Measurements from ENCODE around the gene EFCAB13. TPM values are rescaled to one million over a fixed set of nuclear protein-coding genes. Genes with fewer than 3 reads are reported as not detected.

Gene EFCAB13
- total and polyA plus RNA-seq, 5 donors from 2014 or later = 2.3 to 8.3 (median 3.1) TPM

- Mint-ChIP-seq H3K9me3 (peaks cover 0 to 5% (median 0%) of the 10 kb centered on the region in 7 donors), H3K4me3 (no peak overlapping the region), H3K27ac (no peak overlapping the region), H3K4me1 (peaks cover 3 to 12% (median 6%) of the 10 kb centered on the region in 4 donors), H3K27me3 (peaks cover 38% of the 10 kb centered on the region), H3K36me3 (no peaks in the 10 kb centered on the region)
- H3K36me3 ChIP-seq (ENCODE audit: control insufficient read depth, insufficient read depth, low read length) = no peaks in the 10 kb centered on the region
- peak in 1 of 3 donors; percentile 8 for DNase-seq
- peaks cover 3% of the 10 kb centered on the region for H3K4me1 ChIP-seq (ENCODE audit: control insufficient read depth, insufficient read depth, low read length, poor library complexity, severe bottlenecking)
- H3K27ac ChIP-seq (ENCODE audit: insufficient read depth, low read length, poor library complexity, severe bottlenecking) = no peak overlapping the region
- no peak overlapping the region for H3K4me3 ChIP-seq (ENCODE audit: low read depth, low read length)
- ATAC-seq (ENCODE audit: low read depth in 2 of 2) = no peak
- H3K27me3 ChIP-seq (ENCODE audit: control insufficient read depth, insufficient read depth, low read length) = peaks cover 6% of the 10 kb centered on the region
- H3K9me3 ChIP-seq (ENCODE audit: control insufficient read depth in 2 of 2, low read length in 2 of 2) = no peaks in the 10 kb centered on the region
Observed at GRCh38 chr17:47318197-47318918, 5.4 kb upstream of the EFCAB13 start.

- H3K27ac ChIP-seq (ENCODE audit: insufficient read depth, low read length, poor library complexity, severe bottlenecking) = no peak overlapping the region
- peaks cover 6% of the 10 kb centered on the region for H3K27me3 ChIP-seq (ENCODE audit: control insufficient read depth, insufficient read depth, low read length)
- Mint-ChIP-seq H3K4me1 (peaks cover 7 to 21% (median 13%) of the 10 kb centered on the region in 4 donors), H3K36me3 (no peaks in the 10 kb centered on the region), H3K4me3 (peak overlapping the region in 3 of 4 donors; percentile 8 to 91 (median 53)), H3K27ac (no peak overlapping the region), H3K9me3 (peaks cover 0 to 5% (median 0%) of the 10 kb centered on the region in 7 donors), H3K27me3 (peaks cover 49% of the 10 kb centered on the region)
- no peak overlapping the region for H3K4me3 ChIP-seq (ENCODE audit: low read depth, low read length)
- peaks cover 15% of the 10 kb centered on the region for H3K4me1 ChIP-seq (ENCODE audit: control insufficient read depth, insufficient read depth, low read length, poor library complexity, severe bottlenecking)
- no peaks in the 10 kb centered on the region for H3K36me3 ChIP-seq (ENCODE audit: control insufficient read depth, insufficient read depth, low read length)
- no peaks in the 10 kb centered on the region for H3K9me3 ChIP-seq (ENCODE audit: control insufficient read depth in 2 of 2, low read length in 2 of 2)
- DNase-seq (no peak), ATAC-seq (ENCODE audit: low read depth in 2 of 2) (no peak)
Observed at GRCh38 chr17:47320879-47321502, 2.8 kb upstream of the EFCAB13 start.

GRCh38 chr17:47324224-47325020 lies 667 bp downstream of the EFCAB13 start:
- peak; percentile 58 to 64 for ATAC-seq (ENCODE audit: low read depth in 2 of 2)
- DNase-seq = peak; percentile 44 to 72 (median 62)
- Mint-ChIP-seq H3K4me3 (peak overlapping the region; percentile 91 to 99 (median 98)), H3K27me3 (peaks cover 50% of the 10 kb centered on the region), H3K27ac (peak overlapping the region; percentile 91 to 100 (median 98)), H3K4me1 (peaks cover 7 to 21% (median 14%) of the 10 kb centered on the region in 4 donors), H3K9me3 (peaks cover 0 to 5% (median 0%) of the 10 kb centered on the region in 7 donors), H3K36me3 (no peaks in the 10 kb centered on the region)
- no peaks in the 10 kb centered on the region for H3K36me3 ChIP-seq (ENCODE audit: control insufficient read depth, insufficient read depth, low read length)
- H3K27ac ChIP-seq (ENCODE audit: insufficient read depth, low read length, poor library complexity, severe bottlenecking) = peak overlapping the region; percentile 74
- H3K9me3 ChIP-seq (ENCODE audit: control insufficient read depth in 2 of 2, low read length in 2 of 2) = no peaks in the 10 kb centered on the region
- H3K4me1 ChIP-seq (ENCODE audit: control insufficient read depth, insufficient read depth, low read length, poor library complexity, severe bottlenecking) = peaks cover 15% of the 10 kb centered on the region
- H3K4me3 ChIP-seq (ENCODE audit: low read depth, low read length) = peak overlapping the region; percentile 93
- peaks cover 2% of the 10 kb centered on the region for H3K27me3 ChIP-seq (ENCODE audit: control insufficient read depth, insufficient read depth, low read length)

- H3K4me1 Mint-ChIP-seq = peaks cover 5 to 21% (median 14%) of the 10 kb centered on the region in 4 donors
- H3K4me3 ChIP-seq (ENCODE audit: low read depth, low read length) = no peak overlapping the region
- H3K27me3 Mint-ChIP-seq = peaks cover 45% of the 10 kb centered on the region
- no peaks in the 10 kb centered on the region for H3K36me3 Mint-ChIP-seq
- H3K9me3 ChIP-seq (ENCODE audit: control insufficient read depth in 2 of 2, low read length in 2 of 2) = no peaks in the 10 kb centered on the region
- peaks cover 15% of the 10 kb centered on the region for H3K4me1 ChIP-seq (ENCODE audit: control insufficient read depth, insufficient read depth, low read length, poor library complexity, severe bottlenecking)
- ATAC-seq (ENCODE audit: low read depth in 2 of 2) (no peak), DNase-seq (no peak)
- H3K36me3 ChIP-seq (ENCODE audit: control insufficient read depth, insufficient read depth, low read length) = no peaks in the 10 kb centered on the region
- peaks cover 0 to 5% (median 0%) of the 10 kb centered on the region in 7 donors for H3K9me3 Mint-ChIP-seq
- H3K27me3 ChIP-seq (ENCODE audit: control insufficient read depth, insufficient read depth, low read length) = peaks cover 2% of the 10 kb centered on the region
- H3K27ac ChIP-seq (ENCODE audit: insufficient read depth, low read length, poor library complexity, severe bottlenecking) = no peak overlapping the region
- H3K27ac Mint-ChIP-seq = peak overlapping the region in 1 of 3 donors; percentile 98
- peak overlapping the region; percentile 91 to 99 (median 98) for H3K4me3 Mint-ChIP-seq
Observed at GRCh38 chr17:47325176-47325575, 1.4 kb downstream of the EFCAB13 start.

- Histone ChIP-seq H3K27ac (ENCODE audit: insufficient read depth, low read length, poor library complexity, severe bottlenecking) (no peak overlapping the region), H3K4me3 (ENCODE audit: low read depth, low read length) (no peak overlapping the region), H3K36me3 (ENCODE audit: control insufficient read depth, insufficient read depth, low read length) (no peaks in the 10 kb centered on the region), H3K4me1 (ENCODE audit: control insufficient read depth, insufficient read depth, low read length, poor library complexity, severe bottlenecking) (no peaks in the 10 kb centered on the region), H3K27me3 (ENCODE audit: control insufficient read depth, insufficient read depth, low read length) (peaks cover 3% of the 10 kb centered on the region), H3K9me3 (ENCODE audit: control insufficient read depth in 2 of 2, low read length in 2 of 2) (no peaks in the 10 kb centered on the region)
- Mint-ChIP-seq H3K4me1 (peaks cover 0 to 2% (median under 1%) of the 10 kb centered on the region in 4 donors), H3K27me3 (peaks cover 10% of the 10 kb centered on the region), H3K36me3 (peaks cover 11% of the 10 kb centered on the region), H3K4me3 (no peak overlapping the region), H3K27ac (no peak overlapping the region), H3K9me3 (no peaks in the 10 kb centered on the region)
- ATAC-seq (ENCODE audit: low read depth in 2 of 2) (no peak), DNase-seq (no peak)
Observed at GRCh38 chr17:47330548-47330947, 6.8 kb downstream of the EFCAB13 start.

GRCh38 chr17:47332287-47332686 lies 8.5 kb downstream of the EFCAB13 start:
- H3K4me1 ChIP-seq (ENCODE audit: control insufficient read depth, insufficient read depth, low read length, poor library complexity, severe bottlenecking) = no peaks in the 10 kb centered on the region

GRCh38 chr17:47335101-47335936 lies 11.6 kb downstream of the EFCAB13 start:
- Mint-ChIP-seq H3K27me3 (peaks cover 20% of the 10 kb centered on the region), H3K9me3 (no peaks in the 10 kb centered on the region), H3K4me1 (no peaks in the 10 kb centered on the region), H3K36me3 (peaks cover 11% of the 10 kb centered on the region), H3K27ac (no peak overlapping the region), H3K4me3 (no peak overlapping the region)
- Histone ChIP-seq H3K27me3 (ENCODE audit: control insufficient read depth, insufficient read depth, low read length) (peaks cover 3% of the 10 kb centered on the region), H3K4me3 (ENCODE audit: low read depth, low read length) (no peak overlapping the region), H3K36me3 (ENCODE audit: control insufficient read depth, insufficient read depth, low read length) (no peaks in the 10 kb centered on the region), H3K9me3 (ENCODE audit: control insufficient read depth in 2 of 2, low read length in 2 of 2) (no peaks in the 10 kb centered on the region), H3K27ac (ENCODE audit: insufficient read depth, low read length, poor library complexity, severe bottlenecking) (no peak overlapping the region), H3K4me1 (ENCODE audit: control insufficient read depth, insufficient read depth, low read length, poor library complexity, severe bottlenecking) (no peaks in the 10 kb centered on the region)
- ATAC-seq (ENCODE audit: low read depth in 2 of 2) (no peak), DNase-seq (no peak)

More at GRCh38 chr17:47332287-47332686, 8.5 kb downstream of the EFCAB13 start:
- H3K36me3 Mint-ChIP-seq = peaks cover 11% of the 10 kb centered on the region
- no peaks in the 10 kb centered on the region for H3K4me1 Mint-ChIP-seq
- H3K9me3 ChIP-seq (ENCODE audit: control insufficient read depth in 2 of 2, low read length in 2 of 2) = no peaks in the 10 kb centered on the region
- no peak overlapping the region for H3K4me3 Mint-ChIP-seq
- H3K27ac Mint-ChIP-seq = no peak overlapping the region
- peaks cover 5% of the 10 kb centered on the region for H3K27me3 Mint-ChIP-seq
- no peaks in the 10 kb centered on the region for H3K9me3 Mint-ChIP-seq
- H3K36me3 ChIP-seq (ENCODE audit: control insufficient read depth, insufficient read depth, low read length) = no peaks in the 10 kb centered on the region
- H3K27me3 ChIP-seq (ENCODE audit: control insufficient read depth, insufficient read depth, low read length) = peaks cover 3% of the 10 kb centered on the region
- no peak overlapping the region for H3K27ac ChIP-seq (ENCODE audit: insufficient read depth, low read length, poor library complexity, severe bottlenecking)
- no peak overlapping the region for H3K4me3 ChIP-seq (ENCODE audit: low read depth, low read length)
- DNase-seq = no peak
- ATAC-seq (ENCODE audit: low read depth in 2 of 2) = no peak
